Hematopoietic multipotent progenitor cell treated with erythropoietin and hydrocortisone succinate and interleukin-3 and kit ligand, for 15 days (in vitro differentiated cells): ENCODE data around the gene NDOR1.

Experiments used
- DNase-seq: peaks from one replicate; pipeline ENCODE4 v3.0.0-alpha.2; 2015; ENCODE audit warnings: low spot score

NDOR1 gene

DNA sequence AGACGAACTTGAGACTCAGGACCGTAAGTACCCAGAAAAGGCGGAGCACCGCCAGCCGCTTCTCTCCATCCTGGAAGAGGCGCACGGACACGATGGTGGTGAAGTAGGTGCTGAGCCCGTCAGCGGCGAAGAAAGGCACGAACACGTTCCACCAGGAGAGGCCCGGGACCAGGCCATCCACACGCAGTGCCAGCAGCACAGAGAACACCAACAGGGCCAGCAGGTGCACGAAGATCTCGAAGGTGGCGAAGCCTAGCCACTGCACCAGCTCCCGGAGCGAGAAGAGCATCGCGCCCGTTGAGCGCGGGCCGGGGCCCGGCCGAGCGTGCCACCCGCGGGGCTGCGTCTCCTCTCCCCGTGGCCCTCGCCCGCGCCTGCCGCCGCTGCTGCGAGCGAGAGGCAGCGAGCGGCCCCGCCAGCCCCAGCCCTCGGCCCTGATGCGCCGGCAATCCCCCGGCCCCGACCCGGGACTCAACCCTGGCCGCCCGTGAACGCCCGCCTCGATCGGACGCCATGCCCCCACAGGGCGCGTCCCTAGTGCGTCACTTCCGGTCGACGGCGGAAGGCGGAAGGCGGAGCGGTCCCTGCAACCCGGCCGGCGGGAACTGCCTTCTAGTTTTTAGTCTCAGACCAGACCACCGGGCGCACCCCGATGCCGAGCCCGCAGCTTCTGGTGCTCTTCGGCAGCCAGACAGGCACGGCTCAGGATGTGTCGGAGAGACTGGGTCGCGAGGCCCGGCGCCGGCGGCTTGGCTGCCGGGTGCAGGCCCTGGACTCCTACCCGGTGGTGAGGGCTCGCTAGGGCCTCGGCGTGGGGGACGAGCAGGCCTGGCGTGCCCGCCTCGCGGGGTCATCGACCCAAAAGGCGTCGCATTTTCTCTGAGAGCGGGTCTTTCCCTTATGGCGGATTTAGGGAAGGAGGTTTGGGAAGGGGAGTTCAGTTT is at the start of gene NDOR1, which contains the start of gene TMEM203:
TSS of gene NDOR1 (plus strand) at position 575 of the 944 bp plus-strand sequence. CDS start at position 653, 78 bp downstream.
TSS of gene TMEM203 (minus strand) at position 523 of the 944 bp plus-strand sequence. CDS start at position 289, 234 bp downstream.
- peak; percentile 92 for DNase-seq

DNA sequence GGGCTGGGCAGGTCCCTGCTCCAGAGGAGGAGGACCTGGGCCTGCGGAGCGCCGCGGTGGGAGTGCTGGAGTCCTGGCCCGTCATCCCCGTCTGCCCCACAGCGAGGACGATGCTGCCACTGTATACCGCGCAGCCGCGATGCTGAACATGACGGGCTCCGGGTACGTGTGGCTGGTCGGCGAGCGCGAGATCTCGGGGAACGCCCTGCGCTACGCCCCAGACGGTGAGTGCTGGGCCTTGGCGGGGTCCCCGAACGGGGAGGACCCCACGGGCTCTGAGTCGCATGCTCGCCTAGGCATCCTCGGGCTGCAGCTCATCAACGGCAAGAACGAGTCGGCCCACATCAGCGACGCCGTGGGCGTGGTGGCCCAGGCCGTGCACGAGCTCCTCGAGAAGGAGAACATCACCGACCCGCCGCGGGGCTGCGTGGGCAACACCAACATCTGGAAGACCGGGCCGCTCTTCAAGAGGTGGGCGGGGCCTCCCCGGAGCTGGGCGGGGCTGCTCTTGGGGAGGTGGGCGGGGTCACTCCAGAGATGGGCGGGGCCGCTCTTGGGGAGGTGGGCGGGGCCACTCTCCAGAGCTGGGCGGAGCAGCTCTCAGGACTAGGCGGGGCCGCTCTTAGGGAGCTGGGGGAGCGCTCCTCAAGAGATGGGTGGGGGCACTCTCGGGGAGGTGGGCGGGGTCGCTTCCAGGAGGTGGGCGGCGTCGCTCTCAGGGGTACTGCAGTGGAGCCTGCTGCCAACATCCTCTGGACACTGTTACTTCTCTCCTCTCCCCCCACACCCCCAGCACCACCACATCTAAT is 48.7 kb upstream of the NDOR1 start:
- DNase-seq, result peak; percentile 81

GRCh38 chr9:137157618-137158415 is 47.7 kb upstream of the NDOR1 start:
- no peak for DNase-seq

GRCh38 chr9:137158625-137159024 is 46.9 kb upstream of the NDOR1 start:
- no peak for DNase-seq

DNA sequence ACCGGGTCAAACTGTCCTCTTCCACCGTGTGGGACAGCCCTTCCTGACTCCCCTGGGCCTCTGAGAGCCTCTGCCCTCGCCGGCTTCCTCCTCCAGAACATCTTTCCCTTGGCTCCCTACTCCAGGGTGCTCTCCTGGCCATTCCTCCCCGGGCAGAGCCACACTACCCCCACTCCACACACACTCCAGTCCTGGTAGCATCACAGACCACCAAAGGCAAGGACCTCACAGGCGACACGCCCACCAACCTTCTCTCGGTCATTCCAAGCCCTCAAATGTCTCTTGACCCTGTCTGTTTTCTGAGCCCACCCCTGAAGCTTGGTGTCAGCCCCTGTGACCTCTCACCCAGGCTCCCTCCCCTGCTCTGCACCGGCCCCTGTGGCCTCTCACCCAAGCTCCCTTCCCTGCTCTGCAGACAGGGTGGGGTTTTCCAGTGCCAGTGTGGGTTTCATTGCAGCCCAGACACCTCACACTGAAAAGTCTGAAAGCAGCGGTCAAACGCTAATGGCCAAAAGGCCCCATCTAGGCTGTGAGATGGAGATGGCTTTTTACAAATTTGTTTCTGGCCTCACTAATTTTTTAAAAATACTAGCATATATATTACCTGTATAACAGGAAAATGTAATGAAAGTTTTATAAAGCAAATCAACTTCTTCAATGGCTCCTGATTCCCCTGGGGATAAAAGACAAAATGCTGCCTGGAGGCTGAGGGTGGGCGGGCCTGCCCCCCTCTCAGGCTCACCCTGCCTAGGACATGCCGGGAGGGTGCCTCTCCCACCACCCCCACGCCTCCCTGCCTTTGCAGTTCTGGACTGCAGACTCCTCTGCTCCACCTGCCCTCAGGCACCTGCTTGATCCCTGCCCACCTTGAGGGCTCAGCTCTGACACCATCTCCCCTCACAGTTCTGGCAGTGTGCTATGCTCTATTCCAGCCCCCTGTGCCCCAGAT is 46.1 kb upstream of the NDOR1 start:
- DNase-seq, result no peak

DNA sequence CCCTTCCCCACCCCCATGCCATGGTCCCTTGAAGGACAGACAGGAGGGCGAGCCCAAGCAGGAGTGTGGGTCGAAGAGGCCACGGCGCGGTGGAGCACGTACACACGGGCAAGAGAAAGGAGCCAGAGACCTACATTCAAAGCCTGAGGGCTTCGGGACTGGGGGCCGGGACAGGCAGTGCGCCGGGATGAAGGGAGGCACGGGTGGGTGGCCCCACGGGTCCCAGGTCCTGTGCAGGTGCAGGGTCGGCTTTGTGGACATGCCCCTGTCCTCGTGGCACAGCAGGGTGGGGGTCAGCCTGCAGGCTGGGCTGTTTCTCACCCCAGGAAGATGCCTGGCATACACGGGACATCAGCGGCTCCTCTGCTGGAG is 45.5 kb upstream of the NDOR1 start:
- no peak for DNase-seq

DNA sequence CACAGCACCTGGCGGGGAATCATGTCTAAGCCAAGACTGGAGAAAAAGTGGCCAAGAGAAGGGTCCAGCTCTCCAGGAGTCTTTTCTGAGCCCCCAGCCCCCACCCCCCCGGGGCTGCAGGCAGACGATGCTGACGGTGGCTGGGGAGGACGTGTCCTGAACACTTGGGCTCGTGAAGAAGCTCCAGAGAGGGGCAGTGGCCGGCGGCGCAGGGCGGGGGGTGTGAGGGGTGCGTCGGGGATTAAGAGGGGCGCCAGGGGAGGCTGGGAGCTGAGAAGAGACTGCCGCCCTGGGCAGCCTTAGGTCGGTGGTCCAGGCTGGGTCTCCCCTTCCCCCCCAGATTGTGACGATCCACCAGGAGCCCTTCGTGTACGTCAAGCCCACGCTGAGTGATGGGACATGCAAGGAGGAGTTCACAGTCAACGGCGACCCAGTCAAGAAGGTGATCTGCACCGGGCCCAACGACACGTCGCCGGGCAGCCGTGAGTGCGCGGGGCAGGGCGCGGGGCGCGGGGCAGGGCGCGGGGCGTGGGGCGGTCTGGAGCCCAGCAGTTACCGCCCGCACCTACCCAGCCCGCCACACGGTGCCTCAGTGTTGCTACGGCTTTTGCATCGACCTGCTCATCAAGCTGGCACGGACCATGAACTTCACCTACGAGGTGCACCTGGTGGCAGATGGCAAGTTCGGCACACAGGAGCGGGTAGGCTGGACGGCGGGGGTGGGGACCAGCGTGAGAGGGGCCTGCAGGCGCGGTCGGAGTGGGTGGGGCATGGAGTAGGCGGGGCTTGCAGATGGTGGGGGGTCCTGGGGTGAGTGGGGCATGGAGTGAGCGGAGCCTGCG is 44.6 kb upstream of the NDOR1 start:
- DNase-seq, result no peak

- no peak for DNase-seq
Measured at GRCh38 chr9:137161558-137162486, 43.7 kb upstream of the NDOR1 start.

- no peak for DNase-seq
Measured at GRCh38 chr9:137162505-137163364, 42.8 kb upstream of the NDOR1 start.

DNA sequence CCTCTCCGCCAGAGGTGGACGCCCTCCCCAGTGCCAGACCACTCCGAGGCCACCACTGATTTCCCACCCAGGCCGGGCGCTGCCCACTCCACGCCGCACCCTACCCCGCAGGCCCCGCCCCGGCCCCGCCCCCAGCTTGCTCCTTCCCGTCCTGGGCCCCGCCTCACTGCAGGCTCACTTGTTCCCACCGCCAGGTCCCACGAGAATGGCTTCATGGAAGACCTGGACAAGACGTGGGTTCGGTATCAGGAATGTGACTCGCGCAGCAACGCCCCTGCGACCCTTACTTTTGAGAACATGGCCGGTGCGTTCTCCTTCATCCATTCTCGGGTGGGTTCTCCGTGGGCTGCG is 42.2 kb upstream of the NDOR1 start:
- DNase-seq, result no peak

DNA sequence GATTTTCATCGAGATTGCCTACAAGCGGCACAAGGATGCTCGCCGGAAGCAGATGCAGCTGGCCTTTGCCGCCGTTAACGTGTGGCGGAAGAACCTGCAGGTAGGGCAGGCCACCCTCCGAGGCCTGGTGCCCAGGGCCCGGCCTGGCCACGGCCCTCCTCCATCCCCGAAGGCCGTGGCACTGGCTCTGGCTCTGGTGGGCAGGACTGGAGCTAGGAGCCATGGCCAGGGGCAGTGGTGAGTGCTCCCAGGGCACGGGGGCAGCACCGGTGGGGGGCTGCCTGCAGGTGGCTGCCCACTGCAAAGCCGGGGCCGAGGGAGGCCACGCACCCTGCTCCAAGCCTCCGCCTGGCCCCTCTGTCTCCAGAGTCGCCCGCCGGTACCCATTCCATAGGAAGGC is 41.7 kb upstream of the NDOR1 start:
- DNase-seq, result no peak

DNA sequence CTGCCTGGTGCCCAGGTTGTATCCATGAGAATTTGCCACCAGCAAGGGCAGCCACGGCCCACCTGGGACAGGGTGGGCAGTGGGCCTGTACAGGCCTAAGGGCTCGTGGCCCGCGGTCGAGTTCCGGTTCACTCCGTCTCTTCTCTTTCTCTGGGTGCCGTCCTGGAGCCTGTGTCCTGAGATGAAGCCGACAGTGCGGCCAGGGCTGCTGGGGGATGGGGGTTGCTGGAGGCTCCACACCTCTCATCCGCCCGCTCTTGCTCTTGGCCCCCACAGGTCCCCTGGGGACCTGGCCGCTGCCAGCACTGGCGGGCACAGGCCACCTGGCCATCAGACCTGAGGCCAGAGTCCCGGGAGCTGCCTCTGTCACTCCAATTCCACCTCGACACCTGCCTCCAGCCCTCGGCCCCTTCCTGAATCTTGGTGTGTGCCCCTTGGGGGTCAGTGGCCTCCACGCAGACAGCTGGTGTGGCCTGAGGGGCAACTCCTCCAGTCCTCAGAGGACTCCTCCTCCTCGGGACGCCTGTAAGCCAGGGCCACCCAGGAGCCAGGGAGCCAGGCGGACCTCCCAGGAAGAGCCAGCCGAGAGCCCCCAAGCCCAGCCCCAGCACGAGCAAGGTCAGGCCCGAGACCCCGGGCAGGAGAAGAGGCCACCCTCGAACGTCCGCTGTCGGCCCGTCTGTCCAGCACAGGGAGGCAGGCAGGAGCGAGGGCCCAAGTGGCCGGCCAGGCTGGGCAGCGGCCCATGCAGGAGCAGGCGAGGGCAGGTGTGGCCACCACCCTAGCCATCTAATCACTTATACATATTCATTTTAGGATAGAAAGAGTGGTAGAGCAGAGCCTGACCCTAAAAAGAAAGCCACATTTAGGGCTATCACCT is 40.9 kb upstream of the NDOR1 start:
- DNase-seq, result no peak

DNA sequence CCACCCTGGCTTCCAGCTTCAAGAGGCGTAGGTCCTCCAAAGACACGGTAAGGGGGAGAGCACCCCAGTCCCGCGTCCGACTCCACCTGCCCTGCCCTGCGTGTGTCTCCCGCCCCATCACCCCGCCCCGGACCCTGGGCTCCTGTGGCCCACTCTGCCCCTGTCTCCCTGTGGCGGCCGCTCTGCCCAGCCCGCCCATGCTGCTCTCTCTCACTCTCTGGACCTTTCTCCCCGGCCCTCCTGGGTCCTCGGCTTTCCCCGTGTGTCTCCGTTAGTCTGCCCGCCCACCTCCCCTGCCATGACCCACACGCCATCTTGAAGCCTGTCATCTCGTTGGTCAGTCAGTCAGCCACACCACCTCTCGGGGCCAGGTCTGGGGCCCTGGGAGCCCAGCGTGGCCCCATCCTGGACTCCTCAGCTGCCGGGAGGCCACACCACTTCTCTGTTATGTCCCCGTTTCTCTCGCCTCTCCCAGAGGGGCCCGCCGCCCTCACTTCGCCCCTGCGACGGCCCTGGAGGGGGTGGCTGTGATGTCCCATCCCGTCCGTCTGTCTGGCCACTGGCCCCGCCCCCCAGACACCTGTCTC is 40.2 kb upstream of the NDOR1 start:
- no peak for DNase-seq

GRCh38 chr9:137166380-137167229 is 38.9 kb upstream of the NDOR1 start:
- DNase-seq, result no peak

DNA sequence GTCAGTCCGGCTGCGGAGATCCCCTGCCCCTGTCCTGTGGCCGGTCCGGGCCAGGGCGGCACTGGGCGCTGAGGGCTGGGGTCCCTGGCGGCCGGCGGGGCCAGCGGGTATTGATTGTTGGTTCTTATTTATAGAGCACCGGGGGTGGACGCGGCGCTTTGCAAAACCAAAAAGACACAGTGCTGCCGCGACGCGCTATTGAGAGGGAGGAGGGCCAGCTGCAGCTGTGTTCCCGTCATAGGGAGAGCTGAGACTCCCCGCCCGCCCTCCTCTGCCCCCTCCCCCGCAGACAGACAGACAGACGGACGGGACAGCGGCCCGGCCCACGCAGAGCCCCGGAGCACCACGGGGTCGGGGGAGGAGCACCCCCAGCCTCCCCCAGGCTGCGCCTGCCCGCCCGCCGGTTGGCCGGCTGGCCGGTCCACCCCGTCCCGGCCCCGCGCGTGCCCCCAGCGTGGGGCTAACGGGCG is 38.2 kb upstream of the NDOR1 start:
- DNase-seq, result no peak
